Neural progenitor cell (in vitro differentiated cells): ENCODE measurements around the gene MAN1A1.

Experiments used
- EZH2 ChIP-seq: fragments of 200-600 bp; sonication (generic); IDR thresholded peaks from 2 replicates; pipeline ENCODE4 v1.6.1; 2017; ENCODE audit warnings: antibody characterized with exemption, mild to moderate bottlenecking, moderate library complexity
- EZH2phosphoT487 ChIP-seq: fragments of 200-600 bp; sonication (generic); IDR thresholded peaks from 2 replicates; pipeline ENCODE4 v1.6.1; 2017; ENCODE audit warnings: antibody characterized with exemption
- TF ChIP-seq, protein P1 (sequence below): fragments of 200-600 bp; sonication (generic); IDR thresholded peaks from 2 replicates; pipeline ENCODE4 v1.5.1; 2017; ENCODE audit warnings: antibody characterized with exemption, mild to moderate bottlenecking

DNA sequence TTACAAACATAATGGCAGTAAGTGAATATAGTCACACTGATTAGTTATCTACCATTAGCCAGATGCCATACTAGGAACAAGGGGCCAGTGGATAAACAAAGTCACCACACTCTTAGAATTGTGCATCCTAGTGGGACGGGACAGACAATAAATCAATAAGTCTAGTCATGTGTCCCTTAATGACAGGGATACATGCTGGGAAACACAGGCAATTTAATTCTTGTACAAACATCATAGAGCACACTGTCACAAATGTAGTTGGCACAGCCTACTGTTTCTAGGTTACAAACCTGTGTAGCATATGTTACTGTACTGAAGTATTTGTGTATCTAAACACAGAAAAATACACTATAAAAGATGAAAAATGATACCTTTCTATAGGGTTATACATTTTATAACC, 148.1 kb downstream of the MAN1A1 start:
- TF ChIP-seq, protein P1, sequence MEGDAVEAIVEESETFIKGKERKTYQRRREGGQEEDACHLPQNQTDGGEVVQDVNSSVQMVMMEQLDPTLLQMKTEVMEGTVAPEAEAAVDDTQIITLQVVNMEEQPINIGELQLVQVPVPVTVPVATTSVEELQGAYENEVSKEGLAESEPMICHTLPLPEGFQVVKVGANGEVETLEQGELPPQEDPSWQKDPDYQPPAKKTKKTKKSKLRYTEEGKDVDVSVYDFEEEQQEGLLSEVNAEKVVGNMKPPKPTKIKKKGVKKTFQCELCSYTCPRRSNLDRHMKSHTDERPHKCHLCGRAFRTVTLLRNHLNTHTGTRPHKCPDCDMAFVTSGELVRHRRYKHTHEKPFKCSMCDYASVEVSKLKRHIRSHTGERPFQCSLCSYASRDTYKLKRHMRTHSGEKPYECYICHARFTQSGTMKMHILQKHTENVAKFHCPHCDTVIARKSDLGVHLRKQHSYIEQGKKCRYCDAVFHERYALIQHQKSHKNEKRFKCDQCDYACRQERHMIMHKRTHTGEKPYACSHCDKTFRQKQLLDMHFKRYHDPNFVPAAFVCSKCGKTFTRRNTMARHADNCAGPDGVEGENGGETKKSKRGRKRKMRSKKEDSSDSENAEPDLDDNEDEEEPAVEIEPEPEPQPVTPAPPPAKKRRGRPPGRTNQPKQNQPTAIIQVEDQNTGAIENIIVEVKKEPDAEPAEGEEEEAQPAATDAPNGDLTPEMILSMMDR = no peak
- TF ChIP-seq EZH2 (no peak), EZH2phosphoT487 (no peak)
